HG03571 (cell line): ENCODE results near the gene SP110.
"Not testable (repeated sequence)": the region's sequence is repeated elsewhere in the genome, so short reads cannot be mapped to it uniquely, and the experiment has no call there.

ENCODE experiments used
- ATAC-seq: cut with Tn5 transposase; IDR thresholded peaks from one replicate; pipeline ENCODE4 v1.9.1; 2021; ENCODE audit not compliant: unreplicated experiment

Gene SP110

GRCh38 chr2:230129343-230129742 is 90.4 kb downstream of the SP110 start:
- ATAC-seq, result no peak

- no peak for ATAC-seq
Observed at GRCh38 chr2:230128623-230129342, 91.0 kb downstream of the SP110 start.

- ATAC-seq, result no peak
Observed at GRCh38 chr2:230127195-230127594, 92.6 kb downstream of the SP110 start.

- ATAC-seq, result peak; percentile 78
Observed at GRCh38 chr2:230124757-230125431, 94.9 kb downstream of the SP110 start.

GRCh38 chr2:230124235-230124634 is 95.5 kb downstream of the SP110 start:
- no peak for ATAC-seq

- not testable (repeated sequence) for ATAC-seq
Observed at GRCh38 chr2:230120376-230120775, 99.4 kb downstream of the SP110 start.

GRCh38 chr2:230119827-230120226 is 100.0 kb downstream of the SP110 start:
- not testable (repeated sequence) for ATAC-seq
